ENCODE measurements around the gene PTTG1IP2.

Gene PTTG1IP2

GRCh38 chr7:90474284-90475210 lies 5.1 kb downstream of the PTTG1IP2 start:
- DNase-seq (ENCODE audit: low read depth, low spot score): no peak

- no peak for DNase-seq (ENCODE audit: low read depth, low spot score)
Observed at GRCh38 chr7:90483251-90483650, 13.8 kb downstream of the PTTG1IP2 start.

GRCh38 chr7:90484706-90485105 lies 15.3 kb downstream of the PTTG1IP2 start:
- DNase-seq (ENCODE audit: low read depth, low spot score): no peak

- no peak for DNase-seq (ENCODE audit: low read depth, low spot score)
Observed at GRCh38 chr7:90485734-90486316, 16.4 kb downstream of the PTTG1IP2 start.

- DNase-seq (ENCODE audit: low read depth, low spot score): no peak
Observed at GRCh38 chr7:90487808-90488207, 18.4 kb downstream of the PTTG1IP2 start.

- no peak for DNase-seq (ENCODE audit: low read depth, low spot score)
Observed at GRCh38 chr7:90488220-90488619, 18.8 kb downstream of the PTTG1IP2 start.

GRCh38 chr7:90492250-90492649 lies 22.8 kb downstream of the PTTG1IP2 start:
- no peak for DNase-seq (ENCODE audit: low read depth, low spot score)

DNA sequence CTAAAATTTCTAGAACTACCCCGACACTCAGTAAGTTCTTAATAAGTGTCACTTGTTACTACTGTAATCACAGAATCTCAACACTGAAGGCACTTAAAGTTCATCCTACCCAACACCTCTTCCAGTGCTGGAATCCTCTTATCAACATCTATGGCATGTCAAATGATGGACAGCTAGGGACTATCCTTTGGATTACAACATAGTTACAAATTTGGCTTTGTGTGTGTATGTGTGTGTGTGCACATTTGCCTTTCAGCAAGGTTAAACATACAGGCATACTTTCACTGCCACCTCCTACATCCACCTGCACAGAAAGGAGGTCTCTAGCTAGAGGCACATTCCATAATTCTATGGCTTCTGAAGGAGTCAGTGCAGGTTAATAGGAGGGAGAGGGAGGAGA lies 25.8 kb downstream of the PTTG1IP2 start:
- DNase-seq (ENCODE audit: low read depth, low spot score): no peak

DNA sequence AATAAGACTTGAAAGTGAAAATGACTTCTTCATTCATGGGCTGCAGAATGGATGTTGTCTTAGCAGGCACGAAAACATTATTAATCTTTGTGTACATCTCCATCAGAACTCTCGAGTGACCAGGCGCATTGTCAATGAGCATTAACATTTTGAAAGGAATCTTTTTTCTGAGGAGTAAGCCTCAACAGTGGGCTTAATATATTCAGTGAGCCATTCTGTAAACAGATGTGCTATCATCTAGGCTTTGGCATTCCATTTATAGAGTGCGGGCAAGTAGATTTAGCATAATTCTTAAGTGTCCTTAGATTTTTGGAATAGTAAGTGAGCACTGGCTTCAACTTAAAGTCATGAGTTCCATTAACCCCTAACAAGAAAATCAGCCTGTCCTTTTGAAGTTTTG lies 33.1 kb downstream of the PTTG1IP2 start:
- no peak for DNase-seq (ENCODE audit: low read depth, low spot score)

DNA sequence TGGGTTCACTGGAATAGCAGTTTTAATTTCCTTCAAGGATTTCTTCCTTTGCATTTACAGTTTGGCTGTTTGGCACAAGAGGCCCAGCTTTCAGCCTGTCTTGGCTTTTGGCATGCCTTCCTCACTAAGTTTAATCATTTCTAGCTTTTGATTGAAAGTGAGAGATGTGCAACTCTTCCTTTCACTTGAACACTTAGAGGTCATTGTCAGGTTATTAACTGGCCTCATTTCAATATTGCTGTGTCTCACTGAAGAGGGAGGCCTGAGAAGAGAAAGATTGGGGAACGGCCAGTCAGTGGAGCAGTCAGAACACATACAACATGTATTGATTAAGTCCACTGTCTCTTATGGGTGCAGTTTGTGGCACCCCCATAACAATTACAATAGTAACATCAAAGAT lies 33.9 kb downstream of the PTTG1IP2 start:
- DNase-seq (ENCODE audit: low read depth, low spot score): no peak

DNA sequence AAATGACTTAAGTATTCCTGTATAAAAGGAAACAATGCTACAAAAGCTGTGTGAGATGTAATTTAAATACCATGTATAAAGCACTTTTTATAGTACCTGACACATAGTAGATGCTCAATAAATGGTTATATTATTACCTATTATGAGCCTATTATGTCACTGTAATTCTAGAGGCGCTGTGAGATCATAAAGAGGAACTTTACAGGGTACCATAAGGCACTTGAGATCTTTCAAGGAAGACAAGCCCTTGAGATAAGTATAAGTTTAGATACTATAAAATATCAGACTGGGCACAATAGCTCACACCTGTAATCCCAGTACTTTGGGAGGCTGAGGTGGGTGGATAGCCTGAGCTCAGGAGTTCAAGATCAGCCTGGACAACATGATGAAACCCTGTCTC lies 38.3 kb downstream of the PTTG1IP2 start:
- no peak for DNase-seq (ENCODE audit: low read depth, low spot score)

DNA sequence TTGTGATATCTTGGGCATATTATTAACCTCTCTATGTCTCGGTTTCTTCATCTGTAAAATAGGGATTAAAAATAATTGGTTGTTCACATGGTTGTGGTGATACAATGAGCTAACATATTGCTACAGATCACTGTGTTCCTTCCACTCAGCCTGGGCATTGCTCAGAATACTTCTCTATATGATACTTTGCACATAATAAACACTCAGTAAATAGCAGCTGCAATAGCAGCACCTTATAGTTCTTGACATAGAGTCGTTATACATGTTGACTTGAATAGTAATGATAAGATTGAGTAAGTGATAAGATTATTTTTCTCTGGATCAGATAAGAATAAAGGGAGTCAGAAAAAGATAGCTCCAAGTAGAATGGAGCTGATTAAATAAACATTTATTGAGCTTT lies 42.3 kb downstream of the PTTG1IP2 start:
- DNase-seq (ENCODE audit: low read depth, low spot score): no peak

DNA sequence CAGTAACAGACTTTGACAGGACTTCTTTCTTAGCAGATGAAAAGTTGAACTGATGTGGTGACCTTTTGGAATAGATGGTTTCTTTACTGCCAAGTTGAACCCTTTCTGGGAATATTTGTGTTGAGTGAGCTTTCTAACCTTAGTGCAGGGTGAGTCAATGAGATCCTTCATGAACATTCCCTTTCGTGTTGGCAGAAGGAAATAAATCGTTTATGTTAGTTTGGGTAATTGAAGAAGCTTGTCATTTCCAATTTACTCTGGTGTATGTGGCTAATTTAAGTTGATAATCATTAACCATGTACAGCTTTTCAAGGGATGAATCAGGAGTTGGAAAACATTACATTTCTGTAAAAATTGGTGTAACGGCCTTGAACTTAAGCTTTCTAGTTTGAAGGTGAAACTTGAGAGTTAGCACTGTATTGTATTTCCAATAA lies 43.4 kb downstream of the PTTG1IP2 start:
- no peak for DNase-seq (ENCODE audit: low read depth, low spot score)

DNA sequence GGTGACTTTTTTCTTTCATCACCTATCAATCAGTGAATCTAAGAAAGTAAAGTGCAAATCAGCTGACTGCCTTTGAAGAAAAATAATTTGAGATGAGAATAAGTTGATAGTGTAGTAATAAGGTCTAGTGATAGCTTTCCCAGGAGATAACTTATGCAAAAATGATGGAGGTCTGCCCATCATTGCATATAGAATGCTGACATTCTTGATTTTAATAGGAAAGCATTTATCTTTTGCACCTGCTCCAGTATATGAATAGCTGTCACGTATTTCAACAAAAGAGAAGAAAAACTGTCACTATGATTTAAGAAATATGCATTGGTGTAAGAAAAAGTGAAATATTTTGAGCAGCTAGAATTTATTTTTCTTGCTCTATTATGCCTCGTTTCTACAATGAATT lies 46.8 kb downstream of the PTTG1IP2 start:
- no peak for DNase-seq (ENCODE audit: low read depth, low spot score)

DNA sequence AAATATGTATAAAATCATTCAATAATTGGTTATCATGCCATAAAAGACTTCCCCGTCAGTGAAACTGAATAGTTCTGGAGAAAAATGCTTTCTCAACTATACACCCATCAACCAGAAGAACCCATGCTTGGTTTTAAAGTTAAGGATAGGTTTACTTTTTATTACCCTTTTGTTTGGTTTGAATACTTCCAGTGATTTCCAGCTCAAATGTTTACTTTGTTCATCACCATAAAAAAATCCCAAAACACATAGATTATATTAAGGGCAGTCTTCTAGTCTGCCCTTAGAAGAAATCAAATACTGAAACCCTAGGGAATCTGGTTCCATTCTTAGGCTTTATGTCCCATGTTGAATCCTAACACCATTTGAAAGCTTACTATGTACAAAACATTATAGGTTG lies 49.2 kb downstream of the PTTG1IP2 start:
- no peak for DNase-seq (ENCODE audit: low read depth, low spot score)

DNA sequence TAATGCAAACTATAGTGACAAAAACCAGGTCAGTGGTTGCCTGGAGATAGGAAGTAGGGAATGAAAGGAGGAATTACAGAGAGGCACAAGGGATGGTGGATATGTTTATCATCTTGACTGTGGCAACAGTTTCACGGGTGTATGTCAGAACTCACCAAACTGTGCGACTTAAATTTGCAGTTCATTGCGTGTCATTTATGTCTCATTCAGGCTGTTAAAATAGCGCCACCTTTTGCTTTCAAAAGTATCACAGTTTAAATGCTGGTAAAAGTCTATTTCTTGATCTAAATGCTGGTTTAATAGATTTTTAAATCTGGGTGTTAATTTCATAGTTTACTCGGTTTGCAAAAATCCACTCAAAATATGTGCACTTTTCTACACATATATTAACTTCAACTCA lies 51.0 kb downstream of the PTTG1IP2 start:
- no peak for DNase-seq (ENCODE audit: low read depth, low spot score)

DNA sequence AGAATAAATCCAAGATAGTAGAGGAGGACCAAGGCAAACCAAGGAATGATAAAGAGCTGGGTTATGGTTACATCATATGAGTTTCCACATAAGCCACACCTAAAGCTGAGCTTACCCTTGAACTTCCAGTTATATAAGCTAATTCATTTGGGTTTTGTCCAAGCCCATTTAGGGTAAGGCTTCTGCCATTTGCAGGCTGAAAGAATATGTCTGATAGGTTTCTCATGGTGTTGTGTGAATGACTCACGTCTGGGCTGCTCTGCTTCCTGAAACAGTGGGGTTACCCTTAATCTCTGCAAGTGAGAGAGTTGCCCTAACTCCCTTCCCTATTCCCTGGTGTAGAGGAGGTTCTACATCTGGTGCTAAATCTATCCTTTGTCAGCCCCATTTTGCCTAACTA lies 60.8 kb downstream of the PTTG1IP2 start:
- DNase-seq (ENCODE audit: low read depth, low spot score): no peak

- no peak for DNase-seq (ENCODE audit: low read depth, low spot score)
Observed at GRCh38 chr7:90532231-90532929, 62.9 kb downstream of the PTTG1IP2 start.

DNA sequence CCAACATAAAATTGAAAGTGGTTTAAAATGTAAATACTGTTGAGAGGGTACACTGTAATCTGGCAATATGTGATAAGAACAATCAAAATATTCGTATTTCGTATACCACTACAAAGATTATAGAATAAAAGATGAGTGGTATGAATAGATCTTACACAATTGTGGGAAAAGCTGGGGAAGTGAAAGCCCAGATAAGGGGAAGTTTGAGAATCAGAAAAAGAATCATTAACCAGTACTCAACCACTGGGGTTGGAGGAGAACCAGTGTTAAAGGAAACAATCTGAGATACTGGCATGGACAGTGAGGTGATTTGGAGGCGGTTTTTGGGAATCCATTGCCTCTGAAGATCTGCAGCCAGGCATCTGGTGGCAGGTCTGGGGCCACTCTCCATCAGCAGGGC lies 67.0 kb downstream of the PTTG1IP2 start:
- no peak for DNase-seq (ENCODE audit: low read depth, low spot score)

DNA sequence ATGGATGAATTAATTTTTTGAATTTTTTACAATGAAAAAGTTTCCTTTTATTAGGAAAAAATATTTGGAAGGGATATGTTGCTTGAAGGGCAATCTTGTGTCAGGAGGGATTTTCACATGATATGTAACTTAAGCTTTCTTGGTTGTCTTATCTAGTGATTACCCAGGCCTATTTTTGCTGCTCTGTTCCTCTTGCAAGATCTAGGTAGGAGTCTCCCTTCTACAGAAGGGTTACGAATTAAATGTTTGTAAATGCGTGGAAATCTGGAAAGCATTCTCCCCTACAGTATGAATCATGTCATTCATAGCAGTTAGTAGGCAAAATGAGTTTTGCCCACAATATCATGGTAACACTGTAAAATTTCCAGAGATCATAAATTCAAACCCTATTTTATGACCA lies 69.0 kb downstream of the PTTG1IP2 start:
- no peak for DNase-seq (ENCODE audit: low read depth, low spot score)

- DNase-seq (ENCODE audit: low read depth, low spot score): no peak
Observed at GRCh38 chr7:90540406-90540805, 71.0 kb downstream of the PTTG1IP2 start.

GRCh38 chr7:90551036-90551435 lies 81.6 kb downstream of the PTTG1IP2 start:
- no peak for DNase-seq (ENCODE audit: low read depth, low spot score)

- no peak for DNase-seq (ENCODE audit: low read depth, low spot score)
Observed at GRCh38 chr7:90552521-90552920, 83.1 kb downstream of the PTTG1IP2 start.

All from iPS DF 19.7 (cell line).